HT-29 (cell line): ENCODE results near the gene CAPN9. TPM values are rescaled to one million over a fixed set of nuclear protein-coding genes. Genes with fewer than 3 reads are reported as not detected.
"Not testable (repeated sequence)": the region's sequence is repeated elsewhere in the genome, so short reads cannot be mapped to it uniquely, and the experiment has no call there.

Experiments
- DNase-seq: peaks from one replicate; pipeline ENCODE4 v3.0.0-alpha.2; 2015; ENCODE audit warnings: low spot score
- total RNA-seq: library from RNA; depleted of rRNA; stranded (reverse); fragments of >200 nt; shearing (Covaris generic); gene quantifications from 2 replicates; pipeline ENCODE4 v1.2.3, GENCODE V29; 2014

Gene CAPN9
- total RNA-seq, 1 experiment from 2014 or later, result 1.8 TPM

DNA sequence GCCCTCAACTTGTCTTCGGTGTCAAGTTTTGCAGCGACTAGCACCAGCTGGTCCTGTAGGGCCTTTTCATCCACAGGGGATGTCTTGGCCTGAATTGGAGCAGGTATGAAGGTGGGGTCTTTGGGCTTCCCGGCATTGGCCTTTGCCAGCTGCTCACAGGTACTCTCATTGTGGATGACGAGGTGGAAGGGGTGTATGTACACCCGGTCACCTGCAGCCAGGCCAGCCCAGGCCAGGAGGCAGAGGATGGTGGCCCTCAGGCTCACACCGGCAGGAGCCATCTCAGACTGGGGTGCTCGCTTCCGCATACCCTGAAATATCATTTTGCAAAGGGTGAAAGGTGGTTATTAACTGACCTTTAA lies 36.7 kb upstream of the CAPN9 start:
- DNase-seq, result no peak

GRCh38 chr1:230711245-230711644 lies 35.9 kb upstream of the CAPN9 start:
- DNase-seq, result no peak

GRCh38 chr1:230712470-230712942 lies 34.7 kb upstream of the CAPN9 start:
- no peak for DNase-seq

- no peak for DNase-seq
Measured at GRCh38 chr1:230713138-230713537, 34.0 kb upstream of the CAPN9 start.

DNA sequence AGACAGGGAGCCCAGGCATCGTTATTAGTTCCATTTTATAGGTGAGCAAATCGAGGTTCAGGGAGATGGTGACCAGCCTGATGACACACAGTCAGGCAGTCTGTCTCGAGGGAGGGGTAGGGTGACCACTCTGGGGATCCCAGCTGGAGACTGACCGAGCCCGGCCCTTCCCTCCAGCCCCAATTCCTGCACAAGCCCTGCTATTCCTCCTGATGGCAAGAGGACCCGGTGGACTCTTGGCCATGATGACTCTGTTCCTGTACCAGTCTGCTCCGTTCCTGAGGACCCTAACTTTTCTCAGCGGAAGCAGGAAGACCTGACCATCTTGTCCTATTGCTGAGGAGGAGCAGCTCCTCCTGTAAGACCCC lies 33.7 kb upstream of the CAPN9 start:
- DNase-seq, result no peak

DNA sequence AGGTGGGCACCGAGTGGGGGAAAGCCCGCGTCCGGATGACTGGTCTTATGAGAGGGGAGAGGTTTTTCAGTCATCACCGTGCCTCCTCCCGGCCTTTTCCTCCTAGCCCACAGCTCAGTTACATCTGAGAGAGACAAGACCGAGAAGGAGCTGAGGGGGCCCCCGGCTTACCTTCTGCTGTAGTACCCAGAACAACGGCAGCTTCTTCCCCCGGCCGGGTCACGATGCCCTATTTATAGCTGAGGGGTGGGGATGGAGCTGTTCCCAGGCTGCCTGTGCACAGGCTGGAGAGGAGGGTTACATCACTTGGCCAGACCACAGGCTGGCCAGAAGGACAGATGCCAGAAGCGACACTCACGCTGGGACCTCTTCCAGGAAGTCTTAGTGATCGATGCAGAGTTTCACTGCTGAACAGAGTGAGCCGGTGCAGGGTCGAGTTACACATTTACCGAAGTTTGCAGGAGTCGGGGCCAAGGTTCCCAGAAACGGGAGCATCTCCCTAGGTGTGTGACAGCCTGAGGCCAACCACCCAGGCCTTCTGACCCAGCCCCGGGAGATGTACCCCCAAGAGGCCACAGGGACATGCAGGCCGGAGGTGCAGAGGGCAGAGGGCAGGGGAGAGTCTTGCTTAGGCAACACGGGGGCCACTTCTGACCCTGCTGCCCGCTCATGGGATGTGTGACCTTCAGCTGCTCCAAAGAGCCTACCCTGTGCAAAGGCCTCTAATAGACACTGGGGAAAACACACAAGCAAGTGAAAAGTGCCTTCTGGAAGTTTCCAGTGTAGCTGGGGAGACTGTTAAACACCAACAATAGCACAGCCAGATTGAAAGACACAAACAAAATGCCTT lies 33.0 kb upstream of the CAPN9 start, which contains the start of gene AGT:
Gene AGT, minus strand, starts transcription at position 208 of the 850 bp plus-strand sequence. CDS start 3,299 bp downstream, outside the sequence.
- peak; percentile 17 for DNase-seq

DNA sequence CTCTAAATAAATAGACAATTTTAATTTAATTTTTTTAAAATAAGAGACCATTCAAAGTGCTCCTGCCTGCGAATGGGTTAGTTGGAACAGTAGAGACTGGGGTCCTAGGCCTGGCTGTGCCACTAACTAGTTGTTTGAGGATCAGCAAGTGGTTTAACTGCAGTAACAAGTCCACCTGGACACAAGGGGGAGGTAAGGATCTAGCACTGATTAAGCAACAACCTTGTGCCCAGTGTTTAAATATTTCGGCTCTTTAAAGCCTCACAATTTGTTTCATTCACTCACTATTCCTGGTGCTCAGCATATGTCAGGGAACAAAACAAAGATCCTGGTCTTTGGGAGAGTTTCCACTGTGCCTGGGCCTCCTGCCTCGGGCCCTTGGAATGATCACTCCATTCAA lies 31.7 kb upstream of the CAPN9 start:
- peak; percentile 29 for DNase-seq

DNA sequence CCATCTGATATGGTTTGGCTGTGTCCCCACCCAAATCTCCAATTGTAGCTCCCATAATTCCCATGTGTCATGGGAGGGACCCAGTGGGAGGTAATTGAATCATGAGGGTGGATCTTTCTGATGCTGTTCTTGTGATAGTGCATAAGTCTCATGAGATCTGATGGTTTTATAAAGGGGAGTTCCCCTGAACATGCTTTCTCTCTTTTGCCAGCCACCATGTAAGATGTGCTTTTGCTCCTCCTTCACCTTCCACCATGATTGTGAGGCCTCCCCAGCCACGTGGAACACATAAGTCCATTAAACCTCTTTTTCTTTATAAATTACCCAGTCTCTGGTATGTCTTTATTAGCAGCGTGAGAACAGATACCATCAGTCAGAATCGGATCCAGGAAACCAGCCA lies 30.7 kb upstream of the CAPN9 start:
- DNase-seq, result not testable (repeated sequence)

GRCh38 chr1:230717251-230717650 lies 29.9 kb upstream of the CAPN9 start:
- DNase-seq, result no peak

DNA sequence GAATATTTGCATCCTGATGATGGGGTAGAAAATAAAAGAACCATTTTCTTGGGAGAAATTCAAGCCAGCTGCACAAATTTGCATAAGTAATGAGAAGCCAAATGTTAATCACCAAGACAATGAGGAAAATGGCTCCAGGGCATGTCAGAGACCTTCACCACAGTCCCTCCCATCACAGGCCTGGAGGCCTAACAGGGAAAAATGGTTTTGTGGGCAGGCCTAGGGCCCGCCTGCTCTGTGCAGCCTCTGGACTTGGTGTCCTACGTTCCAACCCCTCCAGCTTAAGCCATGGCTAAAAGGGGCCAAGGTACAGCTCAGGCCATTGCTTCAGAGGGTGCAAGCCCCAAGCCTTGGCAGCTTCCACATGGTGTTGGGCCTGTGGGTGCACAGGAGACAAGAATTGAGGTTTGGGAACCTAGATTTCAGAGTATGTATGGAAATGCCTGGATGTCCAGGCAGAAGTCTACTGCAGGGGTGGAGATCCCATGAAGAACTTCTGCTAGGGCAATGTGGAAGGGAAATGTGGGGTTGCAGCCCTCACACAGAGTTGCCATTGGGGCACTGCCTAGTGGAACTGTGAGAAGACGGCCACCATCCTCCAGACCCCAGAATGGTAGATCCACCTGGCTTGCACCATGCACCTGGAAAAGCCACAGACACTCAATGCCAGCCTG lies 25.2 kb upstream of the CAPN9 start:
- not testable (repeated sequence) for DNase-seq

DNA sequence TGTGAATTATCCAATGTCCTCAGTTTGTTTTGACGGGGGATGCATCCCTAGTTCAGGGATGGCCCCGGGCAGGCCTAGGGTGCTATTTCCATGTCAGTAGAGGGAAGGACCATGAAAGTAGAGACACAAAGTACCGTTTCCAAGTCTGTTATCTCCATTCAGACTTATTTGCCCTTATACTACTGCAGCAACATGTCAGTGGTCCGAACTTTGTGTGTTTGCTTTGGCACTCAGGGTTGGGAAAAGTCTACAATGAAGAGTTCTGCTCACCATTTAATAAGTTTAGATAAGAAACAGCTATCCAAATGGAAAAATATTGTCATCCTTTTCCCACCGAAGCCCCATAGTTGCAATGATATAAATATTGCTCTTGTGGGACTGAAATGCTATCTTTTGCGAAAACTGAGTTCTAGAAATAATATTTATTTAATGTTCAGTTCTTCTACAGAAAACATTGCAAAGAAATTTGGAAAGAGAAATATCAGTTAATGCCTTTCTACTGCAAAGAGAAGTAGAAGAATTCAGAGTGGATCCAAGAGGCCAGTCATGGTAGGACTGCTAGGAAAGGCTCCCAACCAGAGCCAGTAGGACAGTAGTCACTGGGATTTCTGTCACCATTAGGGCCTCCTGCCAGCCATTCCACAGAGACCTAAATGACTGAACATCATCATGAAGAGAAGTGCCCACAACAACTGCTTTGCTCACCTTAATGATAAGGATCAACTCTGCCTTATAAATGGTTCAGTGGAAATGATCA lies 21.8 kb upstream of the CAPN9 start:
- no peak for DNase-seq

DNA sequence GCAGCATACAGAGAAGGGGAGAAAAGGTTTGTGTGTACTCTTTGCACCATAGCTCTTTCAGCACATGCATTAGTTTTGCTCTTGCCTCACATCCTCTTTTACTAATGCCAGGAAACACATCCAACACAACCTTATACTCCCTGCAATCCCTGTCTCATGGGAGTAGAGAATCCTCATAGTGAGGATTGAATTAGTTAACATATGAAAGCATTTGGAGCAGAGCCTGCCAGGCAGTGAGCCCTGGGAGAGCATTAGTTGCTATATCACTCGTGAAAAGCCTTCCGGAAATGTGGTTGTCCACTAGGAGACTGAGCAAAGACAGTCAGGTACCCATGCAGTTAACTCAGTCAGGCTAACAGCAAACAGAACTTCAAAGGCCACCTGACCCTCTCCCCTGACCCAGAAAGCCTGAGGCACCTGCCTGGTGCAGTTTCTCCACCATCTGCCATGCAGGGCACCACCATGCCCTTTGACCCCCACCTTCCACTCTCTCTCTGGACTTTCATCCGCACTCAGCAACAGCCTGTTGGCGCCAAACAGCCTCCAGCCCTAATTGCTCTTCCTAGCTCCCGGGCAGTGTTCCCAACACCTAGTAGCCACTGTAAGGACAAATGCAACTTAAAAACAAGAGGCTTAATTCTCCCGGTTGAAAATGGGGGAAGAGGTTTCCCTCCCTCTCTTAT lies 18.3 kb upstream of the CAPN9 start:
- DNase-seq, result no peak

- DNase-seq, result no peak
Measured at GRCh38 chr1:230730977-230731376, 16.2 kb upstream of the CAPN9 start.

DNA sequence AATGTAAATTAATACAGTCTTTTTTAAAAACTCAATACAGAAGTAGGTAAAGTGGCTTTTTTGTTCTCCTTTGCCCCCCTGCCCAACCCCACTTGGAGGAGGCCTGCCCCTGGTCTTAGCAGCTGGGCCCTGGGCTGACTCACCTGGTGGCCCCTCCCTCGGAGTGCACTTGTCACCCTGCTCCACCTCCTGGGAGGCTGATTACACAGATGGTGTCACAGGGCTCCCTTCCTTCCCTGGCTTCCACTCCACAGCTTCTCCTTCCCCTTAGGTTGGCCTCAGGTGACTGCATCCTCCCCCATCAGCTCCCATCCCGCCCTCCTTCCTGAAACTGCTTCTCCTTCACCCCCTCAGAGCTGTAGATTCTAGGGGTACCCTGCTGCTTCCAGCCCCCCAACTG lies 11.7 kb upstream of the CAPN9 start:
- peak; percentile 73 for DNase-seq

DNA sequence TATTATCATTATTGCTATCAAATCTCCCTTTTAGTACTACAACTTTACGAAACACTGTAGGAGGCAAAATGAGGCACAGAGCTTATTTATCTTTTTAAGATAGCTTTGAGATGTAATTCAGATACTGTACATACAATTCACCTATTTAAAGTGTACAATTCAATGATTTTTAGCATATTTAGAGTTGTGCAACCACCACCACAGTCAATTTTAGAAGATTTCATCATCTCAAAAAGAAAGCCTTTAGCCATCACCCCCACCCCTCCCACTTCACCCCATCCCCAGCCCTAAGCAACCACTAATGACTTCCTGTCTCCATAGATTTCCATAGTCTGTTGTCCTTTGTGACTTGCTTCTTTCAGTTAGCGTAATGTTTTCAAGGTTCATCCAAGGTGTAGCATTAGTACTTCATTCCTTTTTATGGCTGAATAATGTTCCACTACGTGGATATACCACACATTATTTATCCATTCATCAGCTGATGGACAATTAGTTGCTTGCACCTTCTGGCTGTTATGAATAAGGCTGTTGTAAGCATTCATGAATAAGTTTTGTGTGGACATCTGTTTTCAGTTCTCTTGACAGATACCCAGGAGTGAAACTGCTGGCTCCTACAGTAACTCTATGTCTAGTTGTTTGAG lies 9.4 kb upstream of the CAPN9 start:
- no peak for DNase-seq

- no peak for DNase-seq
Measured at GRCh38 chr1:230739564-230740290, 7.5 kb upstream of the CAPN9 start.

- DNase-seq, result no peak
Measured at GRCh38 chr1:230743899-230744298, 3.3 kb upstream of the CAPN9 start.

DNA sequence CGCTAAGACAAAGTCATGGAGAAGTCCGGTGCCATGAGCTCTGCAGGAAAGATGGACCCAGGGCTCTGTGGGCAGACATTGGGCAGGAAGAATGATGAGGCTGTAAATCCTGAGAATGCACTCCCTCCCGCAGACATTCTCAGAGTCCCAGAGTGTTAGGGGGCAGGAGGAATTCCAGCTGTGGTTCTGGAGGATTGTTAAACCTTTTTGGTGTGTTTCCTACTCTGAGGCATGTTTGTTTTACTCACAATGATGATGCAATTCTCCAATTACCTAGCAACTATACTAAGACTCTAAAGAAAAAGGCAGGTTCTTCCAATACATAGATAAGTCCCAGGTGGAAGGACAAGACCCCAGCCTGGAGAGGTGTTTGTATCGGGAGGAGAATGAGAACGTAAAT lies 2.8 kb upstream of the CAPN9 start:
- DNase-seq, result peak; percentile 7

- DNase-seq, result no peak
Measured at GRCh38 chr1:230745071-230745470, 2.1 kb upstream of the CAPN9 start.

DNA sequence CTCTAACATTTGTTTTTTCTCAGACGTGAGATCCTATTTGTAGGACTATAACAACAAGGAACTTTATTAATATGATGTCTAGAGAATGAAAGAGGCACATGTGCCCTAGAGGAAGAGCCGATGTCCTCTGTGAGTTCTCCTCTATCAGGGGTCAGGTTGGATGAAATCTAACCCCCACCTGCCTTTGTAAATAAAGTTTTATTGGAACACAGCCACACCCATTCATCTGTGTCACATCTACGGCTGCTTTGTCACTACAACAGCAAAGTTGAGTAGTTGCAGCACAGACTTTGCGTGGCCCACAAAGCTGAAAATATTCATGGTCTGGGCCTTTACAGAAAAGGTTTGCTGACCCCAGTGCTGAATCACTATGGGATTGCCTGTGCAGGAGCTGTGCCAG lies 571 bp upstream of the CAPN9 start:
- peak; percentile 16 for DNase-seq
